SK-N-SH (cell line): ENCODE results near the gene KASH5. TPM values are rescaled to one million over a fixed set of nuclear protein-coding genes. Genes with fewer than 3 reads are reported as not detected.

ENCODE experiments used
- CTCF ChIA-PET: fragments of 300-600, 350-600 bp; formaldehyde crosslinking; extraction: SDS; loops from one replicate; lab custom pipeline; 2021; lab: Yijun Ruan, JAX
- POLR2A ChIA-PET: fragments of 350-600 bp; sonication (Branson Sonifier 250); formaldehyde crosslinking; extraction: SDS; loops from one replicate; lab custom pipeline; 2020; ENCODE audit warnings: antibody characterized with exemption, inconsistent platforms; lab: Yijun Ruan, JAX
- DNase-seq: peaks from one replicate; pipeline ENCODE4 v3.0.0; 2012
- H2AFZ ChIP-seq: fragments of 200-600 bp; sonication (generic); 2 replicates; pipeline ENCODE4 v1.8.1; 2016; ENCODE audit warnings: antibody characterized with exemption, mild to moderate bottlenecking, low read depth
- H3F3A ChIP-seq: fragments of 200-600 bp; sonication (generic); replicated peaks from 2 replicates; pipeline ENCODE3; 2016; ENCODE audit warnings: antibody characterized with exemption, mild to moderate bottlenecking; ENCODE audit not compliant: insufficient read depth
- H3K27ac ChIP-seq, 2 experiments: fragments of 200-500 bp in 1 of 2; fragments of 200-600 bp in 1 of 2; sonication (Bioruptor generic) in 1 of 2; sonication (generic), shearing (Covaris generic) in 1 of 2; 2 replicates each; pipeline versions ENCODE4 v1.5.1 to v1.6.1; 2014 to 2016; ENCODE audit warnings: low read depth in 2 of 2, inconsistent platforms in 1 of 2, low read length in 1 of 2, mild to moderate bottlenecking in 1 of 2, mixed read lengths in 1 of 2
- H3K27me3 ChIP-seq: fragments of 200-600 bp; sonication (generic), shearing (Covaris generic); 2 replicates; pipeline ENCODE4 v1.6.1; 2016; ENCODE audit warnings: mixed run types; ENCODE audit not compliant: insufficient read depth
- H3K36me3 ChIP-seq, 2 experiments: fragments of 200-500 bp in 1 of 2; fragments of 200-600 bp in 1 of 2; sonication (Bioruptor generic) in 1 of 2; sonication (generic) in 1 of 2; replicated peaks in 1 of 2; 2 replicates each; pipeline versions ENCODE3 to v1.5.1; 2014 to 2016; ENCODE audit warnings: low read length in 1 of 2, mild to moderate bottlenecking in 1 of 2; ENCODE audit not compliant: insufficient read depth in 2 of 2, control insufficient read depth in 1 of 2
- H3K4me1 ChIP-seq, 2 experiments: fragments of 200-500 bp in 1 of 2; fragments of 200-600 bp in 1 of 2; sonication (Bioruptor generic) in 1 of 2; sonication (generic), shearing (Covaris generic) in 1 of 2; 2 replicates each; pipeline versions ENCODE4 v1.5.1 to v1.6.1; 2014 to 2016; ENCODE audit warnings: low read depth in 1 of 2, low read length in 1 of 2, mixed run types in 1 of 2; ENCODE audit not compliant: insufficient read depth in 2 of 2, control insufficient read depth in 1 of 2
- H3K4me2 ChIP-seq: fragments of 200-600 bp; sonication (generic), shearing (Covaris generic); 2 replicates; pipeline ENCODE4 v1.6.1; 2017; ENCODE audit warnings: mixed run types
- H3K4me3 ChIP-seq, 2 experiments: fragments of 200-500 bp in 1 of 2; fragments of 200-600 bp in 1 of 2; sonication (Bioruptor generic) in 1 of 2; sonication (generic), shearing (Covaris generic) in 1 of 2; 2 replicates each; pipeline versions ENCODE4 v1.5.1 to v1.8.1; 2014 to 2016; ENCODE audit warnings: low read depth in 2 of 2, inconsistent platforms in 1 of 2, low read length in 1 of 2, mild to moderate bottlenecking in 1 of 2, mixed read lengths in 1 of 2, moderate library complexity in 1 of 2
- H3K79me2 ChIP-seq: fragments of 200-600 bp; sonication (generic); 2 replicates; pipeline ENCODE4 v1.8.1; 2017; ENCODE audit warnings: mild to moderate bottlenecking; ENCODE audit not compliant: insufficient read depth
- H3K9ac ChIP-seq: fragments of 200-600 bp; sonication (generic); 2 replicates; pipeline ENCODE4 v1.6.1; 2017; ENCODE audit warnings: mixed run types
- H3K9me2 ChIP-seq: fragments of 200-600 bp; sonication (generic); 2 replicates; pipeline ENCODE4 v1.6.1; 2017; ENCODE audit warnings: mixed run types
- H3K9me3 ChIP-seq: fragments of 200-600 bp; sonication (generic); 2 replicates; pipeline ENCODE4 v1.6.1; 2017; ENCODE audit warnings: mixed run types, mild to moderate bottlenecking, moderate library complexity
- H4K20me1 ChIP-seq: fragments of 200-600 bp; sonication (generic); 2 replicates; pipeline ENCODE4 v1.6.1; 2017; ENCODE audit warnings: mild to moderate bottlenecking, mixed run types; ENCODE audit not compliant: insufficient read depth
- ELF1 ChIP-seq: IDR thresholded peaks from 2 replicates; pipeline ENCODE4 v1.4.0; 2012
- EP300 ChIP-seq, 2 experiments: IDR thresholded peaks; 2 replicates each; pipeline versions ENCODE4 v1.4.0 to v1.6.1; 2012; ENCODE audit warnings: borderline replicate concordance in 1 of 2, low read depth in 1 of 2, low read length in 1 of 2
- EZH2phosphoT487 ChIP-seq: fragments of 200-600 bp; sonication (generic); IDR thresholded peaks from 2 replicates; pipeline ENCODE4 v1.6.1; 2017; ENCODE audit warnings: low read depth, mixed run types, mild to moderate bottlenecking, antibody characterized with exemption, moderate library complexity, borderline replicate concordance
- FOSL2 ChIP-seq: IDR thresholded peaks from 2 replicates; pipeline ENCODE4 v1.4.0; 2012; ENCODE audit warnings: low read depth, mild to moderate bottlenecking, moderate library complexity, borderline replicate concordance
- FOXM1 ChIP-seq: IDR thresholded peaks from 2 replicates; pipeline ENCODE4 v1.4.0; 2012; ENCODE audit warnings: low read depth, mild to moderate bottlenecking
- GABPA ChIP-seq: IDR thresholded peaks from 2 replicates; pipeline ENCODE4 v1.4.0; 2012; ENCODE audit warnings: low read depth, mild to moderate bottlenecking
- GATA2 ChIP-seq: sonication (generic); formaldehyde crosslinking; IDR thresholded peaks from 2 replicates; pipeline ENCODE4 v1.5.0; 2020; ENCODE audit warnings: mild to moderate bottlenecking, missing genetic modification reagents
- JUND ChIP-seq: IDR thresholded peaks from 2 replicates; pipeline ENCODE4 v1.4.0; 2012
- MXI1 ChIP-seq: IDR thresholded peaks from 2 replicates; pipeline ENCODE4 v1.6.1; 2012; ENCODE audit warnings: mild to moderate bottlenecking, low read depth, low read length, improper control_type of control experiment
- NRF1 ChIP-seq: IDR thresholded peaks from 2 replicates; pipeline ENCODE4 v1.6.1; 2012; ENCODE audit warnings: low read depth, mild to moderate bottlenecking, low read length
- POLR2AphosphoS5 ChIP-seq: IDR thresholded peaks from 2 replicates; pipeline ENCODE4 v1.6.1; 2012; ENCODE audit warnings: low read depth, low read length
- RFX5 ChIP-seq: IDR thresholded peaks from 2 replicates; pipeline ENCODE4 v1.6.1; 2012; ENCODE audit warnings: mild to moderate bottlenecking, improper control_type of control experiment, low read length
- SMC3 ChIP-seq: IDR thresholded peaks from 2 replicates; pipeline ENCODE4 v1.6.1; 2012; ENCODE audit warnings: low read depth, low read length, improper control_type of control experiment
- TEAD4 ChIP-seq: IDR thresholded peaks from 2 replicates; pipeline ENCODE4 v1.4.0; 2012; ENCODE audit warnings: mild to moderate bottlenecking, borderline replicate concordance; ENCODE audit not compliant: insufficient read depth
- YY1 ChIP-seq: IDR thresholded peaks from 2 replicates; pipeline ENCODE4 v1.4.0; 2012; ENCODE audit warnings: low read depth, mild to moderate bottlenecking
- WGBS: methylation state at CpG from one replicate; pipeline ENCODE4 v1.1.6; 2017; ENCODE audit warnings: low lambda C conversion rate; 5-methylcytosine and 5-hydroxymethylcytosine counted together
- polyA plus RNA-seq, 3 experiments: library from polyadenylated mRNA; depleted of rRNA; stranded (reverse); fragments of >200 nt; gene quantifications; 2 replicates each; pipeline ENCODE4 v1.2.3, GENCODE V29; 2012
- TF ChIP-seq, protein P1 (sequence below): IDR thresholded peaks from 2 replicates; pipeline ENCODE4 v1.4.0; 2012; ENCODE audit warnings: low read depth, borderline replicate concordance
- TF ChIP-seq, protein P2 (sequence below): IDR thresholded peaks from 2 replicates; pipeline ENCODE4; 2012
- TF ChIP-seq, protein P3 (sequence below): IDR thresholded peaks from 2 replicates; pipeline ENCODE4 v1.4.0; 2012; ENCODE audit warnings: low read depth, borderline replicate concordance
- TF ChIP-seq, protein P4 (sequence below): fragments of 150-350 bp; IDR thresholded peaks from 2 replicates; pipeline ENCODE4 v1.6.1; 2017; ENCODE audit warnings: antibody characterized with exemption, low read length, low read depth, borderline replicate concordance

KASH5 gene
- polyA plus RNA-seq, 1 of the 3 experiments (the other 2 are of a cell fraction): 0.20 TPM

DNA sequence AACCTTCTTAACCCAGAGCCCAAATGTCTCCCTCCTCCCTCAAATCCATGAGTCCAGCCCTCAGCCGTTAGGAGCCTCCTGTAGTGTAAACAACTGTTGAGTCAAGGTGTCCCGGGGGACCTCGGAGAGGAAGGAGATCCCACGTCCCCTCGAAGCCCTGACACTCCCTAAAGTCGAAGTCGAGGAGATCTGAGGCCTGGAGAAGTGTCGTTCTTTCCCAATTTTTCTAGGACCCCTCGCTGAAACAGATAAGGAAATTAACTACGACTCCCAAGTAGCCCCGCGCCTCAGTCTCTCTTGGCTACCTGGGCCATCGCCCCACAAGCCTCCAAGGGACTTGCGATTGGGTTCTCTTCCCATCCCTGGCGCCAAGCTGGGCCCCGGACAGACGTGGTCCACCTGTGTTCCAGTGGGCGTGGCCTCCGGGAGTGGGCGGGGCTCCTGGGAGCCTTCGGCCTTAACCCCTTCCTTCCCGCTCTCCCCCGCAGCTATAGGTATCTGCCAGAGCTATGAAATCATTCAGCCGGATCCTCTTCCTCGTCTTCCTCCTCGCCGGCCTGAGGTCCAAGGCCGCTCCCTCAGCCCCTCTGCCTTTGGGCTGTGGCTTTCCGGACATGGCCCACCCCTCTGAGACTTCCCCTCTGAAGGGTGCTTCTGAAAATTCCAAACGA is 38.0 kb downstream of the KASH5 start:
- WGBS: 8% methylated on average over 30 of the region's 30 CpGs

DNA sequence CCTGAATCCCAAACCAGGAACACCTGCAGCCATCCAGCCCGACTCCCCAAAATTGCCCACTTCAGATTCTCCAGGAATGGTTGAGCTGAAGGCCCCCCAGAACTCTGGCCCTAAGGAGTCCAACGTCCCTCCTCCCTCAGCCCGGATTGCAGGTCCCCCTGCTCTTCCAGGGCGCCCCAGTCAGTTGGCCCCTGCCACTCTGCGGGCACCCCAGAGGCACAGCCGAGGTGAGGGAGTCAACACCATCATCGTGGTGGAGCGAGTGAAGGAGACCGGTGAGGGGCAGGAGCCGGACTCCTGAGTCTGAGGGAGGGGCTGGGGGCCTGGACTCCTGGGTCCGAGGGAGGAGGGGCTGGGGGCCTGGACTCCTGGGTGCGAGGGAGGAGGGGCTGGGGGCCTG is 39.3 kb downstream of the KASH5 start:
- Histone ChIP-seq H3K27me3 (peaks cover 99% of the 10 kb centered on the region), H3K9me2 (no peaks in the 10 kb centered on the region), H3K4me3 (no peak overlapping the region), H3K36me3 (no peaks in the 10 kb centered on the region), H2AFZ (no peak overlapping the region), H3K9ac (no peak overlapping the region), H3K9me3 (no peaks in the 10 kb centered on the region), H3K4me2 (no peak overlapping the region), H3K4me1 (peaks cover 0 to 4% of the 10 kb centered on the region in 2 experiments; a peak in 1 of 4 replicates), H3K79me2 (no peaks in the 10 kb centered on the region), H4K20me1 (no peaks in the 10 kb centered on the region), H3F3A (peaks cover 13% of the 10 kb centered on the region), H3K27ac (no peak overlapping the region)
- 15% methylated on average over 2 of the region's 12 CpGs for WGBS
- ChIA-PET CTCF (interaction anchor here (1.9 to 6.2 kb wide), 2 partner anchors 9 to 37 kb away, joined by 6 to 51 read pairs; no protein-coding TSS in a partner anchor), POLR2A (no interaction called here)
- DNase-seq: no peak
- TF ChIP-seq GABPA (no peak), EZH2phosphoT487 (no peak), ELF1 (no peak), RFX5 (no peak), FOXM1 (no peak), GATA2 (no peak), FOSL2 (no peak), EP300 (IDR thresholded peaks at IDR 0.05; ENCODE audit: borderline replicate concordance in 1 of 2, low read depth in 1 of 2, low read length in 1 of 2) (no peak), JUND (no peak), TEAD4 (no peak), MXI1 (no peak), SMC3 (no peak)
- TF ChIP-seq, protein P1, sequence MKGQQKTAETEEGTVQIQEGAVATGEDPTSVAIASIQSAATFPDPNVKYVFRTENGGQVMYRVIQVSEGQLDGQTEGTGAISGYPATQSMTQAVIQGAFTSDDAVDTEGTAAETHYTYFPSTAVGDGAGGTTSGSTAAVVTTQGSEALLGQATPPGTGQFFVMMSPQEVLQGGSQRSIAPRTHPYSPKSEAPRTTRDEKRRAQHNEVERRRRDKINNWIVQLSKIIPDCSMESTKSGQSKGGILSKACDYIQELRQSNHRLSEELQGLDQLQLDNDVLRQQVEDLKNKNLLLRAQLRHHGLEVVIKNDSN: no peak
- TF ChIP-seq, protein P2, sequence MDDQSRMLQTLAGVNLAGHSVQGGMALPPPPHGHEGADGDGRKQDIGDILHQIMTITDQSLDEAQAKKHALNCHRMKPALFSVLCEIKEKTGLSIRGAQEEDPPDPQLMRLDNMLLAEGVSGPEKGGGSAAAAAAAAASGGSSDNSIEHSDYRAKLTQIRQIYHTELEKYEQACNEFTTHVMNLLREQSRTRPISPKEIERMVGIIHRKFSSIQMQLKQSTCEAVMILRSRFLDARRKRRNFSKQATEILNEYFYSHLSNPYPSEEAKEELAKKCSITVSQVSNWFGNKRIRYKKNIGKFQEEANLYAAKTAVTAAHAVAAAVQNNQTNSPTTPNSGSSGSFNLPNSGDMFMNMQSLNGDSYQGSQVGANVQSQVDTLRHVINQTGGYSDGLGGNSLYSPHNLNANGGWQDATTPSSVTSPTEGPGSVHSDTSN: no peak
- TF ChIP-seq, protein P3, sequence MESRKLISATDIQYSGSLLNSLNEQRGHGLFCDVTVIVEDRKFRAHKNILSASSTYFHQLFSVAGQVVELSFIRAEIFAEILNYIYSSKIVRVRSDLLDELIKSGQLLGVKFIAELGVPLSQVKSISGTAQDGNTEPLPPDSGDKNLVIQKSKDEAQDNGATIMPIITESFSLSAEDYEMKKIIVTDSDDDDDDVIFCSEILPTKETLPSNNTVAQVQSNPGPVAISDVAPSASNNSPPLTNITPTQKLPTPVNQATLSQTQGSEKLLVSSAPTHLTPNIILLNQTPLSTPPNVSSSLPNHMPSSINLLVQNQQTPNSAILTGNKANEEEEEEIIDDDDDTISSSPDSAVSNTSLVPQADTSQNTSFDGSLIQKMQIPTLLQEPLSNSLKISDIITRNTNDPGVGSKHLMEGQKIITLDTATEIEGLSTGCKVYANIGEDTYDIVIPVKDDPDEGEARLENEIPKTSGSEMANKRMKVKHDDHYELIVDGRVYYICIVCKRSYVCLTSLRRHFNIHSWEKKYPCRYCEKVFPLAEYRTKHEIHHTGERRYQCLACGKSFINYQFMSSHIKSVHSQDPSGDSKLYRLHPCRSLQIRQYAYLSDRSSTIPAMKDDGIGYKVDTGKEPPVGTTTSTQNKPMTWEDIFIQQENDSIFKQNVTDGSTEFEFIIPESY: no peak
- TF ChIP-seq, protein P4, sequence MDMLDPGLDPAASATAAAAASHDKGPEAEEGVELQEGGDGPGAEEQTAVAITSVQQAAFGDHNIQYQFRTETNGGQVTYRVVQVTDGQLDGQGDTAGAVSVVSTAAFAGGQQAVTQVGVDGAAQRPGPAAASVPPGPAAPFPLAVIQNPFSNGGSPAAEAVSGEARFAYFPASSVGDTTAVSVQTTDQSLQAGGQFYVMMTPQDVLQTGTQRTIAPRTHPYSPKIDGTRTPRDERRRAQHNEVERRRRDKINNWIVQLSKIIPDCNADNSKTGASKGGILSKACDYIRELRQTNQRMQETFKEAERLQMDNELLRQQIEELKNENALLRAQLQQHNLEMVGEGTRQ: no peak

More for the DNA sequence above, 38.0 kb downstream of the KASH5 start:
- Histone ChIP-seq H3K27ac (no peak overlapping the region), H4K20me1 (no peaks in the 10 kb centered on the region), H3K9me2 (no peaks in the 10 kb centered on the region), H3K9me3 (no peaks in the 10 kb centered on the region), H3K79me2 (no peaks in the 10 kb centered on the region), H3K9ac (no peak overlapping the region), H3K4me3 (no peak overlapping the region), H3K36me3 (no peaks in the 10 kb centered on the region), H2AFZ (no peak overlapping the region), H3K4me2 (no peak overlapping the region), H3F3A (peaks cover 20% of the 10 kb centered on the region), H3K27me3 (peaks cover 99% of the 10 kb centered on the region), H3K4me1 (peaks cover 0 to 7% of the 10 kb centered on the region in 2 experiments; a peak in 2 of 4 replicates)
- POLR2A ChIA-PET: no interaction called here
- no peak for DNase-seq
- TF ChIP-seq POLR2AphosphoS5 (no peak), GABPA (no peak), NRF1 (no peak), YY1 (no peak), JUND (no peak), RFX5 (no peak), EZH2phosphoT487 (0 out of 2 replicates have a peak, but pooled peaks have one; percentile 23)
- TF ChIP-seq, protein P3: no peak
- CTCF ChIA-PET: interaction anchor here (0.5 to 6.2 kb wide), 2 partner anchors 35 to 144 kb away, joined by 3 to 51 read pairs; no protein-coding TSS in a partner anchor
